Measurements from ENCODE around the gene CFH.

DNA sequence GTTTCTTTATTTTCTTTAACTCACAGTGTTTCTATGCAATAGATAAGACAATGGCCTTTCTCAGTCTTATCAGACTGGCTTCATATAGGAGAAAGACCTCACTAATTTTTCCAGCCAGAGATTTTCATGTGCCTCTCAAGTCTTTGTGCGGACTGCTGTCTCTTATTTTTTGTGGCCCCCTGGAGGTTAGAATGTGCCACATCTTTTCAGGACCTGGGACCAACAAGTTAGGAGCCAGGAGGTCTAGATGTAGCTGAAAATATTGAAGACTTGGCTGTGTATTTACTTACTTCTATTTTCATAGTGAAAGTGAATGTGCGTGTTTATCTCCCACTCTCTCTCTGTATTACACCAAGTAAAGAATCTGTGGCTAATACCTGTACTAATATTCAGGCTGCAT, 80.7 kb downstream of the CFH start:
- TF ChIP-seq, protein P1, sequence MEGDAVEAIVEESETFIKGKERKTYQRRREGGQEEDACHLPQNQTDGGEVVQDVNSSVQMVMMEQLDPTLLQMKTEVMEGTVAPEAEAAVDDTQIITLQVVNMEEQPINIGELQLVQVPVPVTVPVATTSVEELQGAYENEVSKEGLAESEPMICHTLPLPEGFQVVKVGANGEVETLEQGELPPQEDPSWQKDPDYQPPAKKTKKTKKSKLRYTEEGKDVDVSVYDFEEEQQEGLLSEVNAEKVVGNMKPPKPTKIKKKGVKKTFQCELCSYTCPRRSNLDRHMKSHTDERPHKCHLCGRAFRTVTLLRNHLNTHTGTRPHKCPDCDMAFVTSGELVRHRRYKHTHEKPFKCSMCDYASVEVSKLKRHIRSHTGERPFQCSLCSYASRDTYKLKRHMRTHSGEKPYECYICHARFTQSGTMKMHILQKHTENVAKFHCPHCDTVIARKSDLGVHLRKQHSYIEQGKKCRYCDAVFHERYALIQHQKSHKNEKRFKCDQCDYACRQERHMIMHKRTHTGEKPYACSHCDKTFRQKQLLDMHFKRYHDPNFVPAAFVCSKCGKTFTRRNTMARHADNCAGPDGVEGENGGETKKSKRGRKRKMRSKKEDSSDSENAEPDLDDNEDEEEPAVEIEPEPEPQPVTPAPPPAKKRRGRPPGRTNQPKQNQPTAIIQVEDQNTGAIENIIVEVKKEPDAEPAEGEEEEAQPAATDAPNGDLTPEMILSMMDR (IDR thresholded peaks at IDR 0.05): no peak
- no peak for TF ChIP-seq POLR2A (IDR thresholded peaks at IDR 0.05)

All from prostate gland (tissue), 2 donors.